HCT116 (cell line): Measurements from ENCODE around the gene FBXO31. TPM values are rescaled to one million over a fixed set of nuclear protein-coding genes. Genes with fewer than 3 reads are reported as not detected.

ENCODE experiments used
- ATAC-seq: fragments of 200-7000 bp; cut with Tn5 transposase; 2 replicates; pipeline ENCODE4 v1.9.1; 2020; ENCODE audit warnings: mild to moderate bottlenecking, moderate library complexity
- BruUV-seq: library from RNA; stranded (reverse); fragments of 400-500 nt; replicated peaks from 2 replicates; lab custom pipeline; 2021; lab: Mats Ljungman, UMichigan
- CTCF ChIA-PET: fragments of 300-600 bp; sonication (Branson Sonifier 250); formaldehyde crosslinking; loops from one replicate; lab custom pipeline; 2021; ENCODE audit warnings: antibody characterized with exemption; lab: Charles Lee
- POLR2A ChIA-PET: fragments of 300-600, 350-600 bp; sonication (Branson Sonifier 250); formaldehyde crosslinking; loops from one replicate; lab custom pipeline; 2021; ENCODE audit warnings: antibody characterized with exemption; lab: Charles Lee
- RAD21 ChIA-PET, 2 experiments: fragments of 300-600 bp; sonication (Branson Sonifier 250); formaldehyde crosslinking; loops; one replicate each; lab custom pipeline; 2023; ENCODE audit warnings: low total read pairs in 2 of 2; ENCODE audit not compliant: uncharacterized antibody in 2 of 2, unreplicated experiment in 2 of 2, low non-redundant PET in 1 of 2; lab: Charles Lee
- DNase-seq: peaks from one replicate; pipeline ENCODE4 v3.0.0-alpha.2; 2010; ENCODE audit warnings: low read depth, low spot score
- H2AFZ ChIP-seq: fragments of 200-600 bp; shearing (Covaris generic), sonication (generic); 2 replicates; pipeline ENCODE4 v1.6.1; 2017; ENCODE audit warnings: low read depth, mixed run types, mixed read lengths, antibody characterized with exemption, low read length; ENCODE audit not compliant: poor library complexity, severe bottlenecking
- H3K27ac ChIP-seq: 2 replicates; pipeline ENCODE4 v1.5.1; 2012; ENCODE audit warnings: low read depth, low read length
- H3K27me3 ChIP-seq: fragments of 200-600 bp; sonication (generic); 2 replicates; pipeline ENCODE4 v1.6.1; 2016; ENCODE audit warnings: mixed run types, low read length, mixed read lengths; ENCODE audit not compliant: insufficient read depth
- H3K36me3 ChIP-seq, 2 experiments: fragments of 200-500 bp in 1 of 2; fragments of 200-600 bp in 1 of 2; sonication (Bioruptor generic) in 1 of 2; sonication (generic) in 1 of 2; 2 replicates each; pipeline versions ENCODE4 v1.5.1 to v1.6.1; 2014 to 2016; ENCODE audit warnings: low read length in 2 of 2, inconsistent platforms in 1 of 2, mixed read lengths in 1 of 2, mixed run types in 1 of 2; ENCODE audit not compliant: insufficient read depth in 2 of 2, control insufficient read depth in 1 of 2
- H3K4me1 ChIP-seq, 2 experiments: fragments of 200-600 bp in 1 of 2; sonication (generic) in 1 of 2; 2 replicates each; pipeline versions ENCODE4 v1.5.1 to v1.6.1; 2012 to 2017; ENCODE audit warnings: low read length in 2 of 2, inconsistent platforms in 1 of 2, mild to moderate bottlenecking in 1 of 2, mixed read lengths in 1 of 2, mixed run types in 1 of 2, moderate library complexity in 1 of 2; ENCODE audit not compliant: insufficient read depth in 2 of 2, control insufficient read depth in 1 of 2
- H3K4me2 ChIP-seq: fragments of 200-600 bp; sonication (generic); 2 replicates; pipeline ENCODE4 v1.6.1; 2017; ENCODE audit warnings: mixed run types, low read length, mixed read lengths
- H3K4me3 ChIP-seq, 2 experiments: fragments of 200-600 bp in 1 of 2; sonication (generic) in 1 of 2; replicated peaks in 1 of 2; 2 replicates each; pipeline ENCODE4 v1.5.1; 2011 to 2016; ENCODE audit warnings: low read length in 2 of 2, control low read depth in 1 of 2, low read depth in 1 of 2, mild to moderate bottlenecking in 1 of 2, mixed read lengths in 1 of 2, mixed run types in 1 of 2
- H3K79me2 ChIP-seq: fragments of 200-600 bp; sonication (generic); 2 replicates; pipeline ENCODE4 v1.6.1; 2017; ENCODE audit warnings: mild to moderate bottlenecking, mixed run types, low read length, moderate library complexity, mixed read lengths; ENCODE audit not compliant: insufficient read depth
- H3K9ac ChIP-seq: fragments of 200-600 bp; sonication (generic); 2 replicates; pipeline ENCODE4 v1.6.1; 2016; ENCODE audit warnings: low read length, mixed read lengths
- H3K9me2 ChIP-seq: fragments of 200-600 bp; sonication (generic), shearing (Covaris generic); 2 replicates; pipeline ENCODE4 v1.6.1; 2017; ENCODE audit warnings: mixed run types, mild to moderate bottlenecking, moderate library complexity; ENCODE audit not compliant: insufficient read depth
- H3K9me3 ChIP-seq, 2 experiments: fragments of 200-500 bp in 1 of 2; fragments of 200-600 bp in 1 of 2; sonication (Bioruptor generic) in 1 of 2; sonication (generic) in 1 of 2; 2 replicates each; pipeline ENCODE4 v1.6.1; 2014 to 2017; ENCODE audit warnings: low read length in 2 of 2, mixed read lengths in 2 of 2, inconsistent platforms in 1 of 2, low read depth in 1 of 2, mild to moderate bottlenecking in 1 of 2, mixed run types in 1 of 2, moderate library complexity in 1 of 2; ENCODE audit not compliant: control insufficient read depth in 1 of 2, insufficient read depth in 1 of 2
- H4K20me1 ChIP-seq: fragments of 200-600 bp; sonication (generic), shearing (Covaris generic); 2 replicates; pipeline ENCODE4 v1.6.1; 2017; ENCODE audit warnings: mixed run types, mild to moderate bottlenecking, moderate library complexity; ENCODE audit not compliant: insufficient read depth
- EGR1 ChIP-seq: IDR thresholded peaks from 2 replicates; pipeline ENCODE4 v1.6.1; 2012; ENCODE audit warnings: low read depth
- ELF1 ChIP-seq: IDR thresholded peaks from 2 replicates; pipeline ENCODE4 v1.6.1; 2012; ENCODE audit warnings: low read depth, borderline replicate concordance
- EZH2 ChIP-seq: fragments of 200-600 bp; sonication (generic); IDR thresholded peaks from 2 replicates; pipeline ENCODE4 v1.6.1; 2017; ENCODE audit warnings: antibody characterized with exemption, mixed run types
- EZH2phosphoT487 ChIP-seq: fragments of 200-600 bp; IDR thresholded peaks from 2 replicates; pipeline ENCODE4 v1.6.1; 2018; ENCODE audit warnings: antibody characterized with exemption, borderline replicate concordance
- POLR2AphosphoS5 ChIP-seq: IDR thresholded peaks from 2 replicates; pipeline ENCODE4 v1.6.1; 2011; ENCODE audit warnings: mild to moderate bottlenecking, low read depth, low read length, moderate library complexity
- RAD21 ChIP-seq: IDR thresholded peaks from 2 replicates; pipeline ENCODE4 v1.6.1; 2012; ENCODE audit warnings: low read depth, mild to moderate bottlenecking
- SP1 ChIP-seq: IDR thresholded peaks from 2 replicates; pipeline ENCODE4 v1.6.1; 2012; ENCODE audit warnings: low read depth
- YY1 ChIP-seq: IDR thresholded peaks from 2 replicates; pipeline ENCODE4 v1.6.1; 2011; ENCODE audit warnings: low read length, low read depth, moderate library complexity, mild to moderate bottlenecking; ENCODE audit not compliant: insufficient replicate concordance; ENCODE audit errors: extremely low read depth
- intact Hi-C: fragments of 100-400 bp; cut with micrococcal nuclease; formaldehyde crosslinking; loops from 2 replicates; pipeline ENCODE4 v1.10.0; 2022
- total RNA-seq: library from RNA; stranded (reverse); gene quantifications from one replicate; pipeline ENCODE4 v1.2.1, GENCODE V29; 2021; ENCODE audit not compliant: unreplicated experiment

FBXO31 gene
- total RNA-seq, 1 experiment from 2014 or later = 52.1 TPM

DNA sequence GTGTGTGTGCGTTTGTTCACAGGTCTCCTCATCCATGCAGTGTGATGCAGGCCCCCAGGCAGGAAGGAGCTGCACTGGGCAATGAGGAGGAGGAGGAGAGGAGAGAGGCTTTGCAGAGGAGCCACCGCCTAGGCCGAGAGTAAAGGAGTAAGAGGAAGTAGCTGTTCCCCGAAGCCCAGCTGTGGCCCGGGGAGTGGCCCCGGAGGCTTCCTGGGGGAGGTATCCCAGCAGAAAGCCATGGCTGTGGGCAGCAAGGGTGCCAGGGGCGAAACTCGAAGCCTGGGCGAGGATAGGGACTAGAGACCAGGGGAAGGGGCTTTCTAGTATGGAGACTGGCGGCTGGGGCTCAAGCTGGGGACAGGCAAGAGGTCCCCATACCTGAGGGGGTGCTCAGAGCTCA is 78.6 kb downstream of the FBXO31 start:
- POLR2A ChIA-PET = no interaction called here
- H3K4me3 ChIP-seq = no peak overlapping the region
- TF ChIP-seq EZH2 (no peak), RAD21 (no peak)
- TF ChIP-seq, all 23 proteins: peak for 0
- H3K4me1 ChIP-seq = no peaks in the 10 kb centered on the region; a peak in 1 of 4 replicates
- no peaks in the 10 kb centered on the region for H3K79me2 ChIP-seq
- H3K27me3 ChIP-seq = no peaks in the 10 kb centered on the region
- H2AFZ ChIP-seq = no peak overlapping the region
- BruUV-seq = no TSS peak
- H3K4me2 ChIP-seq = no peak overlapping the region
- H3K9me2 ChIP-seq = no peaks in the 10 kb centered on the region
- H3K9me3 ChIP-seq = peaks cover 0 to 4% of the 10 kb centered on the region in 2 experiments; a peak in 1 of 4 replicates
- no peaks in the 10 kb centered on the region; a peak in 1 of 4 replicates for H3K36me3 ChIP-seq
- H4K20me1 ChIP-seq = no peaks in the 10 kb centered on the region
- no peak overlapping the region for H3K9ac ChIP-seq
- RAD21 ChIA-PET = no interaction called here
- CTCF ChIA-PET = interaction anchor here (1.2 kb wide), 1 partner anchor 242 kb away, joined by 3 read pairs; no protein-coding TSS in a partner anchor
- no peak for DNase-seq
- intact Hi-C loops = no loop called here
- H3K27ac ChIP-seq = no peak overlapping the region
- no peak for ATAC-seq

DNA sequence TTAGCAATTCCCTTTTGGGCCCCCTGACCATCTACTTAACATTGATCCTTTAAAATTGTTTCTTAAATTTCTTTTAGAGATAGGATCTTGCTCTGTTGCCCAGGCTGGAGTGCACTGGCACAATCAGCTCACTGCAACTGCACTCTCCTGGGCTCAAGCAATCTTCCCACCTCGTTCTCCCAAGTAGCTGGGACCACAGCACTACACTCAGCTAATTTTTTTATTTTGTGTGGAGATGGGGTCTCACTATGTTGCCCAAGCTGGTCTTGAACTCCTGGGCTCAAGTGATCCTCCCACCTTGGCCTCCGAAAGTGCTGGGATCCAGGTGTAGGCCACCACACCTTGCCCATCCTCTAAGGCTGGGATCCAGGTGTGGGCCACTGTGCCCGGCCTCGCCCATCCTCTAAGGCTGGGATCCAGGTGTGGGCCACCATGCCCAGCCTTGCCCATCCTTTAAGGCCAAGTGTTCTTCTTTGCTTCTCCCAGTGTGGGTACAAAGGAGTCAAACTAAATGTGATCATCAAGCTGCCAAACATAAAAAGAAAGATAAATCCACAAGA is 79.5 kb downstream of the FBXO31 start:
- H4K20me1 ChIP-seq = no peaks in the 10 kb centered on the region
- H3K27ac ChIP-seq = no peak overlapping the region
- H2AFZ ChIP-seq = no peak overlapping the region
- no peak overlapping the region for H3K9ac ChIP-seq
- no peaks in the 10 kb centered on the region for H3K27me3 ChIP-seq
- DNase-seq = no peak
- H3K36me3 ChIP-seq = no peaks in the 10 kb centered on the region; a peak in 1 of 4 replicates
- no peaks in the 10 kb centered on the region for H3K79me2 ChIP-seq
- no peak for TF ChIP-seq ELF1
- no peak for TF ChIP-seq YY1
- no peak for TF ChIP-seq EGR1
- no peak for TF ChIP-seq EZH2
- TF ChIP-seq EZH2phosphoT487 = no peak
- TF ChIP-seq SP1 = no peak
- TF ChIP-seq POLR2AphosphoS5 = no peak
- TF ChIP-seq, all 23 proteins: peak for 0
- ATAC-seq = no peak
- no TSS peak for BruUV-seq
- CTCF ChIA-PET = interaction anchor here (1.2 kb wide), 1 partner anchor 241 kb away, joined by 3 read pairs; no protein-coding TSS in a partner anchor
- POLR2A ChIA-PET = no interaction called here
- no peaks in the 10 kb centered on the region; a peak in 1 of 4 replicates for H3K4me1 ChIP-seq
- no peaks in the 10 kb centered on the region for H3K9me2 ChIP-seq
- intact Hi-C loops = no loop called here
- H3K4me2 ChIP-seq = no peak overlapping the region
- RAD21 ChIA-PET = no interaction called here
- no peak overlapping the region for H3K4me3 ChIP-seq
- H3K9me3 ChIP-seq = peaks cover 0 to 4% of the 10 kb centered on the region in 2 experiments; a peak in 1 of 4 replicates
